CD4-positive, alpha-beta T cell treated with Interleukin-2 at 100 ng/mL for 4 hours (primary cell): ENCODE results near the gene SH3PXD2A.
"Not testable (repeated sequence)": the region's sequence is repeated elsewhere in the genome, so short reads cannot be mapped to it uniquely, and the experiment has no call there.

ENCODE experiments used
- DNase-seq: peaks from one replicate; pipeline ENCODE4 v3.0.0-alpha.2; 2020; ENCODE audit warnings: low spot score

Gene SH3PXD2A

GRCh38 chr10:103665162-103665889 lies 190.1 kb downstream of the SH3PXD2A start:
- no peak for DNase-seq

- DNase-seq, result no peak
These were observed 191.6 kb downstream of the SH3PXD2A start for GRCh38 chr10:103663802-103664201.

DNA sequence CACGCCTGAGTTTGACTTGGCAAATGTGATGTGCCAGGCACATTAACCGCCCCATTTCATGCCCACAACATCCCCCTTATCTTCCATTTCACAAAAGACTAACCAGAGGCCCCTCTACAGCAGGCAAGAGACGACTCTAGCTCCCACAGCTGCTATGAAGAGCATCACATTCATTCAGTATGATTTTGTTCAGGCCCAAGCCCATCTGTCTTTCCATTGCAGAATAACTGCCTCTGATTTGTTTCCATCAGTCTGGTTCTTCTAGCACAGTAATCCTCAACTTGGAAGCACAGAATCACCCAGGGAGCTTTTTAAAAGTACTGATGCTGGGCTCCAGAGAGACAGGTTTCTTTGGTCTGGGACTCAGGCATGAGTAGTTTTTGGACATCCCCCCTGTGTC lies 192.1 kb downstream of the SH3PXD2A start:
- no peak for DNase-seq

- DNase-seq, result not testable (repeated sequence)
These were observed 192.7 kb downstream of the SH3PXD2A start for GRCh38 chr10:103662704-103663103.

DNA sequence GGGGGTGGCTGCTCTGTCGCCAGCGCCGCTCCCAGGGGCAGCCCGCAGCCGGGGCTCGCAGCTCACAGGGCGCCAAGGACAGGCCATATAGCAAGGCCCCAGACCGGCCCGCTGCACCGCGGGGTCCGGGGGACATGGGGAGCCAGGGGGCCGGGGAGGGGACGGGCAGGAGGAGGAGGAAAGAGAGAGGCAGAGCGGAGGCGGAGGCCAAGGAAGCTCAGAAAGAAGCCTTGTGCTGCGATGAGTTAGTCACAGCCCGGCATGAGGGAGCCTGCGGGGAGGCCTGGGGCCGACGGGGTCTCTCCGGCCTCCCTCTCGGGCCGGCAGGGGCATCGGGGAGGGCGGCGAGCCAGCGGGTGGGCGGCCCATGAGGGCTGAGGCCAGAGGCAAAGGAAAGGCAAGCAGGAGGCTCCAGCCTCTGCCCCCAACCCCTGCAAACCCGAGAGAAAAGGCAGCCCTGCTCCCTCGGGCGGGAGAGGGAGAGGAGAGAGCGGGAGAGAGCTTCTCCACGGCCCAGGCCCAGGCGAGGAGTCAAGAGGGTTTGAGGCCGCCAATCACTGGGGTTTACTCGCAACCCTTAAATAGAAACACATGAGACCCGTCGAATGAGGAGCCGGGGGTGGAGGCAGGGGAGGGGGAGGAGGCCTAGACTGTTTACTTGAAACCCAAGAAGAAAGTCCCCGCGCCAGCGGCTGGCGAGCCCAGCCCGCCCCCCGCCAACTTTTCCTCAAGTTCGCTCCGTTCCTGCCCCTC lies 194.0 kb downstream of the SH3PXD2A start:
- peak; percentile 54 for DNase-seq

- DNase-seq, result no peak
These were observed 194.8 kb downstream of the SH3PXD2A start for GRCh38 chr10:103660364-103661197.

GRCh38 chr10:103659674-103660363 lies 195.6 kb downstream of the SH3PXD2A start:
- peak; percentile 64 for DNase-seq

DNA sequence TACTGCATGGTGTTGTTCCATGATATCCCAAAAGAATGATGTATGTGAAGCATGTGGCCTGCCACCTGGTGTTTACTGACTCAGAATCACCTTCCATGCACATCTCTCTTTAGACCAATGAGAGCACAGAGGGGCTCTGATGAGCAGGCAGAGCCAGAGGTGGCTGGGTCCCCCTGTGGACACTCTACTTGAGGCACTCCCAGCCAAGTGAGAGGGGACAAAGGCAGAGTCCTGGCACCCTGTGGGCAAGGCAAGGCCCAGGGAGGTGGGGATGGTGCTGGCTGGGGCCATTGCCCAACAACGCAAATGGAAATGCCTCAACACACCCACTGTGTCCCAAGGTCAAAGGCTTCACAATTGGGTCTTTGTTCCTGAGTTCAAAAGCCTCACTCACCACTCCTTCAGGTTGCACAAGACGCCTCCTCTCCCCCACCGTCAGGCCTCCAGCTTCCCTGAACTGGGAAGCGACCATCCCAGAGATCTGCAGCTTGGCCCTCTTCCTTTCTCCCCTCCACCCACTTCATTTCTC lies 197.3 kb downstream of the SH3PXD2A start:
- no peak for DNase-seq

- DNase-seq, result no peak
These were observed 198.2 kb downstream of the SH3PXD2A start for GRCh38 chr10:103657061-103657591.

- no peak for DNase-seq
These were observed 200.5 kb downstream of the SH3PXD2A start for GRCh38 chr10:103654925-103655324.

DNA sequence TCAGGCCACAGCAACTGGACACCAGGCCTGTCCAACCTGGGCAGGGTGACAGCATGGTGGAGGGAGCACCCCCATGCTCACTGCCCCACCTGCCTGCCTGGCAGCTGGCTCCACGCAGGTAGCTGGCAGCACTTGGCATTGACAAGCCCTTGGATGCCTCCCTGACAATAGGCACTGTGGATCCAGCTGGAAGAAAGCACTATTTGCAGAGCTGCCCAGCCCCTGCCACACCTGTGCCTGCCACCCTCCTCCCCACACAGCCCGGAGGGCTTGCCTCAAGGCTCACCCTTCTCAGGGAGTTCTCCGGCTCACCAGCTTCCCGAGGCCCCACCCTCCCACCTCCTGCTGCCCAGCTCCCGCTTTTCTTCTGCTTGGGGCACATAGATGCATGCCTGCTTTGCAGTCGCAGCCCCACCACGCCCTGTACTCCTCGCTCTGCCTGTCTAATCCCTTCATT lies 201.8 kb downstream of the SH3PXD2A start:
- DNase-seq, result no peak

DNA sequence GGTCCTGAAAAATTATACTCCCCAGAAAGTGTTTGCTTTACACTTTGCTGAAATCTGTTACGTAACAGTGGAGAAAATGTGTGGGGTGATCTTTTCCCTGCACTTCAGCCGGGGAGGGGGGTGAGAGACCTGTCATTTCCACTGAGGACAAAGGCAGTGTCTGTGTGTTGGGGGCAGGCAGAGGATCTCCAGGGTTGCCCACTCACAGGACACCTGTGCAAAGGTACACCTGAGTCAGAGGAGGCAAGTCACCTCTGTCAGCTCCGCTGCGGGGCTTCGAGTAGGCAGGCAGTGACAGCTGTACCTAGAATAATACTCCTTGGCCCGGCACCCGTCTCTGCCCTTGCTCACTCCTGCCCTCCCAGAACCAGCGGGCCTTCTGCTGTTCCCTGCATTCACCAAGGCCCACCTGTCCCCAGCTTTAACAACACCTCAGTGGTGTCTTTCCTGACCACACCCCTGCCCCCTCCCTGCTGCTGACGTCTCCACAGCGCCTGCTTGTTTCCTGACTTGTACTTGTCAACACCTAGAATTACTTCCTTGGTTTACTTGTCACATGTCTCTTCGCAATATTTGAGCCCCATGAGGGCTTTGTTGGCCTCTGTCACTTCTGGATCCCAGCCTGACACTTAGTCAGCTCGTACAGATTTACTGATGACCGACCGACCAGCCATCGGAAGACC lies 202.6 kb downstream of the SH3PXD2A start:
- no peak for DNase-seq

GRCh38 chr10:103651783-103652476 lies 203.4 kb downstream of the SH3PXD2A start:
- DNase-seq, result no peak

GRCh38 chr10:103651333-103651732 lies 204.0 kb downstream of the SH3PXD2A start:
- no peak for DNase-seq

- no peak for DNase-seq
These were observed 205.5 kb downstream of the SH3PXD2A start for GRCh38 chr10:103649654-103650423.

GRCh38 chr10:103648636-103649532 lies 206.5 kb downstream of the SH3PXD2A start:
- DNase-seq, result no peak

- no peak for DNase-seq
These were observed 207.1 kb downstream of the SH3PXD2A start for GRCh38 chr10:103648251-103648635.

GRCh38 chr10:103646304-103646703 lies 209.1 kb downstream of the SH3PXD2A start:
- DNase-seq, result no peak
